Endothelial cell of umbilical vein (primary cell): ENCODE measurements around the gene CDH11. TPM values are rescaled to one million over a fixed set of nuclear protein-coding genes. Genes with fewer than 3 reads are reported as not detected.

Source experiments
- BruUV-seq: library from RNA; stranded (reverse); fragments of 400-500 nt; replicated peaks from 2 replicates; lab custom pipeline; 2021; lab: Mats Ljungman, UMichigan
- CTCF ChIA-PET: fragments of 300-600, 350-600 bp; sonication (Branson Sonifier 250); formaldehyde crosslinking; loops from one replicate; lab custom pipeline; 2021; ENCODE audit warnings: antibody characterized with exemption, inconsistent platforms; lab: Charles Lee
- POLR2A ChIA-PET: fragments of 300-600, 350-600 bp; sonication (Branson Sonifier 250); formaldehyde crosslinking; loops from one replicate; lab custom pipeline; 2021; ENCODE audit warnings: antibody characterized with exemption, inconsistent platforms; lab: Charles Lee
- DNase-seq: peaks from one replicate; pipeline ENCODE4 v3.0.0-alpha.2; 2011; ENCODE audit warnings: low read depth, low spot score
- FAIRE-seq: peaks from 2 replicates; lab custom pipeline; 2011; peaks lifted over from hg19 to GRCh38; lab: Jason Lieb, UNC
- H2AFZ ChIP-seq: 2 replicates; pipeline ENCODE4 v1.6.0; 2012; ENCODE audit warnings: low read depth, low read length, control low read depth, inconsistent platforms
- H3K27ac ChIP-seq: 2 replicates; pipeline ENCODE4 v1.5.1; 2011; ENCODE audit warnings: low read depth, mild to moderate bottlenecking, control low read depth, low read length, moderate library complexity; ENCODE audit not compliant: insufficient read depth
- H3K27me3 ChIP-seq, 2 experiments: 2 replicates each; pipeline versions ENCODE4 v1.6.0 to v1.6.1; 2011; ENCODE audit warnings: low read length in 2 of 2, mixed read lengths in 1 of 2; ENCODE audit not compliant: control insufficient read depth in 2 of 2, insufficient read depth in 2 of 2
- H3K36me3 ChIP-seq, 2 experiments: 2 replicates in 1 of 2; 3 replicates in 1 of 2; pipeline ENCODE4 v1.5.1; 2011; ENCODE audit warnings: low read length in 2 of 2, mild to moderate bottlenecking in 1 of 2, moderate library complexity in 1 of 2; ENCODE audit not compliant: control insufficient read depth in 2 of 2, insufficient read depth in 2 of 2; ENCODE audit errors: extremely low read depth in 1 of 2
- H3K4me1 ChIP-seq: 3 replicates; pipeline ENCODE4 v1.5.1; 2011; ENCODE audit warnings: mild to moderate bottlenecking, low read length; ENCODE audit not compliant: control insufficient read depth, insufficient read depth; ENCODE audit errors: extremely low read depth
- H3K4me2 ChIP-seq: 2 replicates; pipeline ENCODE4 v1.6.1; 2011; ENCODE audit warnings: low read length, control low read depth, mixed read lengths; ENCODE audit not compliant: insufficient read depth
- H3K4me3 ChIP-seq, 3 experiments: fragments of 200-600 bp in 1 of 3; sonication (generic), shearing (Covaris generic) in 1 of 3; replicated peaks in 1 of 3; 2 replicates each; pipeline ENCODE4 v1.5.1; 2011 to 2016; ENCODE audit warnings: control low read depth in 3 of 3, low read length in 3 of 3, mild to moderate bottlenecking in 2 of 3, inconsistent platforms in 1 of 3, low read depth in 1 of 3, moderate library complexity in 1 of 3; ENCODE audit not compliant: insufficient read depth in 1 of 3
- H3K79me2 ChIP-seq: 2 replicates; pipeline ENCODE4 v1.6.0; 2012; ENCODE audit warnings: low read length, inconsistent platforms; ENCODE audit not compliant: control insufficient read depth, insufficient read depth
- H3K9ac ChIP-seq: replicated peaks from 2 replicates; pipeline ENCODE3; 2011; ENCODE audit warnings: low read length, control low read depth; ENCODE audit not compliant: insufficient read depth; ENCODE audit errors: extremely low read depth
- H3K9me1 ChIP-seq: replicated peaks from 3 replicates; pipeline ENCODE4 v1.6.0; 2011; ENCODE audit warnings: mild to moderate bottlenecking, low read length; ENCODE audit not compliant: control insufficient read depth, insufficient read depth; ENCODE audit errors: extremely low read depth
- H3K9me3 ChIP-seq: replicated peaks from 2 replicates; pipeline ENCODE4 v1.5.1; 2012; ENCODE audit warnings: low read length, inconsistent platforms; ENCODE audit not compliant: control insufficient read depth, insufficient read depth
- H4K20me1 ChIP-seq: replicated peaks from 2 replicates; pipeline ENCODE3; 2011; ENCODE audit warnings: mild to moderate bottlenecking, low read length; ENCODE audit not compliant: control insufficient read depth, insufficient read depth; ENCODE audit errors: extremely low read depth
- CTCF ChIP-seq, 2 donors: IDR thresholded peaks; 1 replicate in 1 of 2; 2 replicates in 1 of 2; pipeline ENCODE4 v1.5.1; 2011; ENCODE audit warnings: low read length in 2 of 2, mild to moderate bottlenecking in 2 of 2, moderate library complexity in 2 of 2, control low read depth in 1 of 2, inconsistent platforms in 1 of 2, low read depth in 1 of 2; ENCODE audit not compliant: insufficient read depth in 1 of 2; ENCODE audit errors: extremely low read depth in 1 of 2
- EZH2 ChIP-seq: IDR thresholded peaks from 2 replicates; pipeline ENCODE4 v1.6.1; 2012; ENCODE audit warnings: borderline replicate concordance, low read depth, mild to moderate bottlenecking, moderate library complexity, low read length, inconsistent platforms; ENCODE audit not compliant: severe bottlenecking
- FOS ChIP-seq: IDR thresholded peaks from 2 replicates; pipeline ENCODE4 v1.6.1; 2011; ENCODE audit warnings: mild to moderate bottlenecking, low read length, moderate library complexity, borderline replicate concordance; ENCODE audit not compliant: insufficient read depth
- GATA2 ChIP-seq: IDR thresholded peaks from 2 replicates; pipeline ENCODE4 v1.7.0; 2011; ENCODE audit warnings: low read depth, mild to moderate bottlenecking, moderate library complexity, mixed read lengths, low read length; ENCODE audit not compliant: insufficient read length, insufficient read depth
- JUN ChIP-seq: IDR thresholded peaks from 2 replicates; pipeline ENCODE4 v1.6.1; 2011; ENCODE audit warnings: borderline replicate concordance, low read depth; ENCODE audit not compliant: insufficient read length, insufficient read depth
- MAX ChIP-seq: IDR thresholded peaks from 2 replicates; pipeline ENCODE4 v1.6.1; 2011; ENCODE audit not compliant: insufficient read depth, insufficient read length
- MYC ChIP-seq: IDR thresholded peaks from one replicate; pipeline ENCODE4 v1.6.1; 2011; ENCODE audit warnings: mild to moderate bottlenecking, low read depth, low read length
- POLR2A ChIP-seq: IDR thresholded peaks from 2 replicates; pipeline ENCODE4 v1.6.1; 2012; ENCODE audit warnings: low read depth, mild to moderate bottlenecking, control low read depth, low read length
- POLR2AphosphoS5 ChIP-seq: IDR thresholded peaks from 2 replicates; pipeline ENCODE4 v1.6.1; 2012; ENCODE audit warnings: low read depth, mild to moderate bottlenecking, control low read depth, low read length, moderate library complexity; ENCODE audit not compliant: insufficient read depth
- dilution Hi-C: fragments of 300-500 bp; cut with MboI; formaldehyde crosslinking; loops from one replicate; pipeline ENCODE4 v1.15.0; 2019; ENCODE audit warnings: low sequenced_read_pairs; ENCODE audit not compliant: extremely low pct_ligation_motif_present
- intact Hi-C: fragments of 100-400 bp; cut with micrococcal nuclease; formaldehyde crosslinking; loops from one replicate; pipeline ENCODE4 v1.10.0; 2022
- polyA plus RNA-seq, 4 experiments: library from polyadenylated mRNA; depleted of rRNA in 3 of 4; stranded (reverse) in 3 of 4; unstranded in 1 of 4; fragments of >200 nt; gene quantifications; 2 replicates each; pipeline versions ENCODE4 v1.2.1 to v1.2.3, GENCODE V29; 2011 to 2012; ENCODE audit warnings: missing spikeins in 1 of 4
- total RNA-seq: library from RNA; stranded (reverse); gene quantifications from 2 replicates; pipeline ENCODE4 v1.2.3, GENCODE V29; 2021

The CDH11 gene
- total and polyA plus RNA-seq, 2 donors (not counting 3 experiments of a cell fraction or from before 2014, with no cell fraction given) = 30.4 to 32.7 TPM

- ChIA-PET CTCF (no interaction called here), POLR2A (no interaction called here)
- Histone ChIP-seq H4K20me1 (no peaks in the 10 kb centered on the region), H3K9ac (no peak overlapping the region), H3K4me1 (peaks cover 16% of the 10 kb centered on the region), H3K9me3 (no peaks in the 10 kb centered on the region), H3K27me3 (no peaks in the 10 kb centered on the region), H3K4me3 (no peak overlapping the region), H3K27ac (no peak overlapping the region), H2AFZ (no peak overlapping the region), H3K4me2 (no peak overlapping the region), H3K9me1 (no peaks in the 10 kb centered on the region), H3K36me3 (no peaks in the 10 kb centered on the region), H3K79me2 (no peaks in the 10 kb centered on the region)
- TF ChIP-seq FOS (no peak), EZH2 (no peak), MAX (no peak), POLR2AphosphoS5 (no peak), GATA2 (no peak), MYC (no peak), POLR2A (no peak), CTCF (IDR thresholded peaks at IDR 0.05; ENCODE audit: extremely low read depth in 1 of 2, insufficient read depth in 1 of 2, low read depth in 1 of 2, low read length in 2 of 2) (no peak), JUN (no peak)
- dilution Hi-C loops (no loop called here), intact Hi-C loops (loop anchor here (5.0 kb wide), 1 partner anchor 909 kb away; no protein-coding TSS in a partner anchor)
- DNase-seq (peak; percentile 4), FAIRE-seq (no peak)
- BruUV-seq = no TSS peak
These were observed 50.2 kb downstream of the CDH11 start for GRCh38 chr16:65071433-65072311.
